COLO829 (cell line): ENCODE data around the gene DRGX.

Source experiments
- DNase-seq: peaks from one replicate; pipeline ENCODE4 v3.0.0; 2012; ENCODE audit warnings: low spot score

Gene DRGX

DNA sequence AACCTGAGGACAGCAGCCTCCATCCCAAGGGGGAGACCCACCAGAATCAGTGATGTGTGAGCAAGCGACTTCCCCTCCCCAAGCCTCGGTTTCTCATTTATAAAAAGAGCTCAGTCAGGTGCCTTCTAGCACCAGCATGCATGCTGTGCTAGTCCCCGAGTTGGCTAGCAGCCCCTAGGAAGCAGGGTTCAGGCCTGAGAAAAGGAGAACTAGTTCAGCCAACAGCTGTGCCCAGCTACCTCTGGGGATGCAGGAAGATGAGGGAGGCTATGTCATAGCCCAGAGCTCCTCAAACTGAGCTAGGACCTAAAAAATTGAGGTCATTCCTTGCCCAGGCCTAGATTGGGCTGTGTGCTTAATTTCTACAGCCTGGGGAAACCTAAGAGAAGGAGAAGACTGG is 13.7 kb downstream of the DRGX start:
- DNase-seq: no peak

- no peak for DNase-seq
Observed at GRCh38 chr10:49381111-49381900, 14.6 kb downstream of the DRGX start.

DNA sequence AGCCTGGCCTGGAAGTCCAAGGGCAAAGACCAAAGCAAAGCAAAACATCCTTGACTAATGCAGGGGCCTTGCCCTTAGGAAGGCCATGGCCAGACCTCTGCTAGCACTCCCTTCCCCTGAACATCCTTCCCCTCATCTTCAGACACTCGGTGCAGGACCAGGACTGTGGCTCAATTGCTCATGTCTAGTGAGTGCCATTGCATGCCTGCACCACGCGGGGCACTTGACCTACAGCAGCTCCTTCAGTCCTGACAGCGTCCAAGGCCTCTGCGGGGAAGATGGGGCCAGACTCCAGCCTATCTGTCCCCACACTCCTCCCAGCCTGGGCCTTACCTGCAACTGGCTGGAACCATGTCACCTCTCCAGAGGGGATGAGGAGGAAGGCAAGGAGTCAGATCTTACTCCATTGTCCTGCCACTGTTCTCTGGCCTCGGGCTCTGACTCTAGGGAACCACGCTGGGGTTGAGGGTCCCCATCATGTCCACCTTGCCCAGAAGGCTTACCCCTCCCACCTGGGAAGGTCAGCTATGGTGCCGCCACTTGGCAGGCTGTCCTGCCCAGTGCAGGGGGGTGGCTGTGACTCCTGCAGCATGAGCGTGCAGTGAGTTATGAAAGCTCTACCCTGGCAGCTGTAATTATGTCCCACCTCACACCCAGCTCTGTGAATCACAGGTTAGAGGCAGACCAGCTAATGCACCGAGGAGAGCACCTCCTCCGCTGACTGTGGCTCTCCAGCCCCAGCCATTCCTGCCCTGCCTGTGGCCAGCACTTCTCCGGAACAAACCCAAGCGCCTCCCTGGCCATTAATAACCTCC is 16.1 kb downstream of the DRGX start:
- peak; percentile 6 for DNase-seq

DNA sequence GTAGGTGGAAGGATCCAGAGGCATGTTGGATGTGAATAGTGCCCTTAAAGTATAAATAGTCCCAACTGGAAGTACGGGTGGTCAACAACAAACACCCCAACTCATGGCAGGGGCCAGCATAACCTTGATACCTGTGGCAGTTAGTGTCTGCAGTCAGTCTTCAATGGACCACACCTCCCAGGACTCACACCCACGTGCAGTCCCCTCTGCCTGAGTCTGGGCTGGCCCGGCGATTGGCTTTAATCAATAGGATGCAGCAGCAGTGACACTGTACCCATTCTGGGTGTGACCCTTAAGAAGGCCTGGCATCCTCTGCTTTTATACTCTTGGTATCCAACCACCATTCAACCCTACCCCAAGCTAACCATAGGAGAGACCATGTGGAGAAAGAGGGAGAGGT is 18.6 kb downstream of the DRGX start:
- DNase-seq: no peak

- no peak for DNase-seq
Observed at GRCh38 chr10:49375611-49376010, 20.3 kb downstream of the DRGX start.

GRCh38 chr10:49374740-49375139 is 21.1 kb downstream of the DRGX start:
- no peak for DNase-seq

DNA sequence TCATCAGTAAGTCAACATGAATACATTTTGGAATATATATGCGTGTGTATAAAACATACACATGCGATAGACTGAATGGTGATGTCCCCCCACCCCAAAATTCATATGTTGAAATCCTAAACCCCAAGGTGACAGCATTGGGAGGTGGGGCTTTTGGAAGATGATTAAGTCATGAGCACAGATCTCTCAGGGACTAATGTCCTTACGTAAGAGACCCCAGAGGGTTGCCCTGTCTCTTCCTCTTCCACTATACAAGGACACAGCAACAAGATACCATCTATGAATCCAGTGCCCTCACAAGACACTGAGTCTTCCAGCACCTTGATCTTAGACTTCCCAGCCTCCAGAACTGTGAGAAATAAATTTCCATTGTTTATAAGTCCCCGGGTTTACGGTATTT is 22.5 kb downstream of the DRGX start:
- no peak for DNase-seq

DNA sequence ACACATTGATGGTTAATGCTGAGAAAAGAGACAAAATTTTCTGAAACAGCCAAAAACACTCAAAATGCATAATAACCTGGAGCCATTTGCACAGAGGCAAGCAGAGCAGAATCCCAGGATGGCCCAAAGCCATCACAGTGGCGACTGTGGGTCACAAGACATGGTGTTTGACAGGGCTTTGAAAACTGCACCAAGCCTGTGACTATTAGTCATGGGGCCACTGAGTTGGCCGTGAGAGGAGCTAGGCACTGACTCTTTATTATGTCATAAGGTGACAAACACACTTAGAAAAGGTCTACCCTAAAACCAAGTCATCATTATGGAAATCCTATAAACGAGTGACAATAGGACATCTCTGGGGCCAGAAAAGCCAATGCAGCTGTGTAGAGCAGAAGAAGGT is 23.9 kb downstream of the DRGX start:
- DNase-seq: no peak

- no peak for DNase-seq
Observed at GRCh38 chr10:49370326-49371100, 25.4 kb downstream of the DRGX start.

DNA sequence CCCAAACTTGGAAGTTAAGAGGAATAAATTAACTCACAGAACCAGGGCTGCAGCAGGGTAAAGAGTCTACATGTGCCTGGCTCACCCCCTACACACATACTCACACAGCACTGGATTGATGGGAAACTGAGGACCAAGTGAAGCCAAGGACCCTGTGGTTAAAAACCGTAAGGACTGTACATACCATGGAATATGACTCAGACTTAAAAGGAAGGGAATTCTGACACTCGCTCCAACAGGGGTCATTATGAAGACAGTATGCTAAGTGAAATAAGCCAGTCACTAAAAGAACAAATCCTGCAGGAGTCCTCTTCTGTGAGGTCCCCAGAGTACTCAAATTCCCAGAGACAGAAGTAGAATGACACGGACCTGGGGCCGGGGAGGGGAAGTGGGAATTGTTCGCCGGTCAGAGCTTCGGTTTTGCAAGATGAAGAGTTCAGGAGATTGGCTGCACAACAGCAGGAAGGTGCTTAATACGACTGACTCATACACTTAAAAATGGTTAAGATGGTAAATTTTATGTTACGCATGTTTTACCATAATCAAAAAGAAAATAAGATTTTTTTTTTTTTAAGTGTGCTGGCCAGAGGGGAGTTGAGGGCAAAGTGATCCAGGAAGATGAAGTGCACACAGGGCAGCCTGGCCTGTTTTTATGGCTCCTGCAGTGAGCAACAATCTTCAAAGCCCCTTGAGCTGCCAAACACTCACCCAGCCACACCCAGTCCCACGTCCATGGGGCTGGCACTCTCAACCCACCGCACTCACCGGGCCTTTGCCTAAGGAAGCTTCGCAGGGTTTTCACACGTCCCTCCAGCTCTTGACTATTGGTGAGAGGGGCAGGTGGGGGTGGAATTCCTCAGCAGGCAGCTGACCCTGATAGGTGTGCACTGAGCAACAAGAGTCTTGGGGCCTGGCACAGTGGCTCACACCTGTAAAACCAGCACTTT is 26.4 kb downstream of the DRGX start:
- DNase-seq: no peak

GRCh38 chr10:49368256-49368655 is 27.6 kb downstream of the DRGX start:
- DNase-seq: no peak

DNA sequence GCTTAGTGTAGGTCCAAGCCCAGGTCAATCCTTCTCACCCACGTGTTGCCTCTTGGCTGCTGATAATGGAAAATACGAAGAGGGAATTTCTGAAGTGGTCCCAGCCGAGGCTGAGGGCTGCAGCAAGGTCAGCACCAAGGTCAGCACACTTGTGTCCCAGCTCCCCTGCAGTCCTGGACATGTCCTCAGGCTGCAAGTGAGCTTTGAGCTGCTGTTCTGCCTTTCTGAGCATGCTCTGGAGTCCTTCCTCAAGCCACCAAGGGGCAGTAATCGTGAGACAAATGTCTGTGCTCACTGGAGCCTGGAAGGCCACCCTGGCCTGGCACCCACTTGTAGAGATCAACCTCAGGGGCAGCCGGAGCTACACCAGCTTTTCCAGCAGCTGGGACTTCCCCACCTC is 28.3 kb downstream of the DRGX start:
- DNase-seq: no peak

DNA sequence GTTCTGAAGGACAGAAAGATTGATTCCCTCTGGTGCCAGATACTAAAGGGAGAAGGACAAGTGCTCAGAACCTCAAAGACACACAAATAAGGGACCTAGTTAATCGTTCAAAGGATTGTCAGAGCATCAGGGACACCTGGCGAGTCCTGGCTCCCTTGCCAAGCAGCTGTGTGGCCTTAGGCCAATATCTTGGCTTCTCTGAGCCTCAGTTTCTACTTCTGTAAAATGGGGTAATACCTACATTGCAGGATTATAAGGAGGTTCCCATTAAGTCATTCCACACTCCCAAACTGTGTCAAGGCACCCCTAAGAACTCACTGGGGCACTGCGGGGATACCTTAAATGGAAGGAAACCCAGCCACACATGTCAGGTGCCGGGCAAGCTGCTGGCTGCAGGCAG is 29.4 kb downstream of the DRGX start:
- no peak for DNase-seq

DNA sequence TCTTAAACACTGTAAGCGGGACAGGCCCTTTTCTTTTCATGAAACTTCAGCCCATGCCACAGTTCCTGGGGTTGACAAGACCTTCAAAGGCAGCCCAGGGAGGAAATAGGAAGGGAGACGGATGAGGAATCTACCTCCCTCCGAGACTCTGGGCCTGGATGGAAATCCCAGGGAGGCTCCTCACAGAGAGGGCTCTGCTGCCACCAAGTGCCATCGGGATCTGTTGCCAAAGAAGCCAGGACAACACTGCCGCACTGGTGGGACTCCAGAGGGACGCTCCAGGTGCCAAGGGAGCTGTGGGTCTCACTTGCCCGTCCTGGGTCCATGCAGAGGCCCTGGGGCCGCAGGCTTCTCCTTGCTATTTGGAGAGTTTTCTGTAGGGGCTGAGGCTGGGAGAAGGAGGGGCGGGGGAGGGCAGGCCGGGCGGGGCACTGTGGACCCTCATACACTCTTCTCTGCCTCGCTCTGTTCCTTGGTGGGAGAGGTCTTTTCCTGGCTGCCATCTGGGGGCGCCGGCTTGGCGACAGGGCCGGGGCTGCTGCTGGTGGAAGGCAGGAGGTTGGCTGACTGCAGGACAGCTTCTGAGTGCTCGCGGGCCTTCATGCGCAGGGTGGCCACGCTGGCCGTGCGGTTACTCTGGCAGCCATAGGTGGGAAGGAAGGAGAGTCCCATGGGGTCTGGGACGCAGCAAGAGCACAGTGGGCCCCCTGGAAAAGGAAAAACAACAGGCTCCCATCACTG is 30.0 kb downstream of the DRGX start:
- no peak for DNase-seq

GRCh38 chr10:49365275-49365674 is 30.6 kb downstream of the DRGX start:
- DNase-seq: no peak

GRCh38 chr10:49364747-49365146 is 31.1 kb downstream of the DRGX start:
- no peak for DNase-seq

DNA sequence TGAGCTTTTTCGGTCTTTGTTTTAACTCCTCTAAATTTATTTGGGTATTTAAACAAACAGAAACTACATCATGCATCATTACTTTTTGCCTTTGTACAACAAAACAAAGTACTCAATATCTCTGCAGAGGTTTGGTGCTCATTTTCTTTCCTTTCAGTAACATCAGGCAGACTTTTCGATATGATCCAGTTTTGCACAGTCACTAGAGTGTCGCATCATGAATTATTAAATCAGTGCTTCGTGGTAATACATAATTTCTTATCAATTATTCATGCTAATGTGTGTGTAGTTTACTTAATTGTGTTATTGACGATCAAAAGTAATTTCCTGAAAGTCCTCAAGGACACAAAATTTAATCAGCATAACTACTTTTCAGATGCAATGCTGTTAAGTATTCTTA is 31.8 kb downstream of the DRGX start:
- no peak for DNase-seq

GRCh38 chr10:49363309-49364031 is 32.4 kb downstream of the DRGX start:
- no peak for DNase-seq

- no peak for DNase-seq
Observed at GRCh38 chr10:49362596-49363260, 33.2 kb downstream of the DRGX start.
